Gastrocnemius medialis (tissue), 4 donors: ENCODE measurements around the gene NELFA. TPM values are rescaled to one million over a fixed set of nuclear protein-coding genes. Genes with fewer than 3 reads are reported as not detected.

Experiments used
- ATAC-seq, 2 donors: fragments of 150-250 bp; one replicate each; pipeline ENCODE4 v1.9.1; 2016
- DNase-seq, 2 donors: peaks; one replicate each; pipeline ENCODE4 v3.0.0-alpha.2; 2019
- H3K27ac ChIP-seq, 4 donors: fragments of 200-600 bp; sonication (generic); 1 replicate in 1 of 4; 2 replicates in 3 of 4; pipeline ENCODE4 v1.5.1; 2016 to 2018; ENCODE audit warnings: mild to moderate bottlenecking in 2 of 4, moderate library complexity in 1 of 4
- H3K27me3 ChIP-seq, 3 donors: fragments of 200-600 bp; sonication (generic) in 2 of 3; 1 replicate in 1 of 3; 2 replicates in 2 of 3; pipeline versions ENCODE4 v1.5.1 to v1.6.0; 2016 to 2019; ENCODE audit warnings: mild to moderate bottlenecking in 1 of 3, moderate library complexity in 1 of 3
- H3K36me3 ChIP-seq, 2 donors: fragments of 200-600 bp; sonication (generic) in 1 of 2; one replicate each; pipeline ENCODE4 v1.5.1; 2017 to 2018
- H3K4me1 ChIP-seq, 2 donors: fragments of 200-600 bp; sonication (generic) in 1 of 2; one replicate each; pipeline ENCODE4 v1.5.1; 2016 to 2017; ENCODE audit warnings: mild to moderate bottlenecking in 2 of 2
- H3K4me3 ChIP-seq, 4 donors: fragments of 200-600 bp; sonication (generic) in 3 of 4; 1 replicate in 1 of 4; 2 replicates in 3 of 4; pipeline ENCODE4 v1.5.1; 2016 to 2019; ENCODE audit warnings: mild to moderate bottlenecking in 2 of 4
- H3K9me3 ChIP-seq, 3 donors: fragments of 200-600 bp; sonication (generic) in 2 of 3; 1 replicate in 1 of 3; 2 replicates in 2 of 3; pipeline ENCODE4 v1.5.1; 2016 to 2019
- POLR2A ChIP-seq, 2 donors: fragments of 450-650 bp; IDR thresholded peaks; one replicate each; pipeline ENCODE4 v1.6.1; 2017; ENCODE audit warnings: antibody characterized with exemption in 2 of 2, mild to moderate bottlenecking in 2 of 2, moderate library complexity in 2 of 2
- in situ Hi-C, 4 donors: fragments of 200-750 bp; cut with MboI; loops; one replicate each; pipeline versions ENCODE4 v1.15.0 to v1.8.0; 2017; ENCODE audit warnings: low sequenced_read_pairs in 4 of 4
- intact Hi-C: fragments of 100-400 bp; cut with DNase I; formaldehyde crosslinking; loops from one replicate; pipeline ENCODE4 v1.15.1; 2023; ENCODE audit warnings: low total_unique reads
- total RNA-seq, 4 donors: library from RNA; depleted of rRNA; stranded (reverse); fragments of >200 nt; gene quantifications; one replicate each; pipeline versions ENCODE4 v1.1.0 to v1.2.3, GENCODE V29; 2016
- TF ChIP-seq, protein P1 (sequence below), 5 experiments: fragments of 450-650 bp in 3 of 5; fragments of 200-600 bp in 2 of 5; sonication (generic) in 2 of 5; IDR thresholded peaks in 4 of 5; conservative IDR thresholded peaks in 1 of 5; 1 replicate in 4 of 5; 2 replicates in 1 of 5; pipeline ENCODE4 v1.5.1; 2016 to 2019; ENCODE audit warnings: antibody characterized with exemption in 5 of 5, mild to moderate bottlenecking in 3 of 5, moderate library complexity in 3 of 5

NELFA gene
- total RNA-seq, 4 donors from 2014 or later = 8.1 to 21.1 (median 15.9) TPM

DNA sequence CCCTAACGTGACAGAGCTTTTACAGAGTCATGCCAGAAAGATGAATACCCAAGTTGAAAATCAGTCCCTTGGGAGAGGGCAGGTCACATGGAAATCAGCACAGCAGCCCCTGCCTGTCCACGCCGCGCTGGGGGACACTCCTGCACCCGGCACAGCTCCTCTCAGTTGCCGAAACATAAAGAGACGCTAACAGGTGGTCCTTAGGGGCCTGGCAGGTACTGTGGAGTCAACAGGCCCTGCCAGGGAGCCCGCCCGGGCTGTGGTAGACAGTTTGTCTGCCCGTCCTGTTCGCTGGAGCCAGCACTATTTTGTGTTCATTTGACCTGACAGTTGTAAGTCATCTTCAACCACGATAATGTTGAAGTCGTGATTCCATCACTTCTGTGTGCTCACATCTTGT, 30.5 kb downstream of the NELFA start:
- intact Hi-C loops (no loop called here), in situ Hi-C loops (no loop called here)
- TF ChIP-seq, protein P1, sequence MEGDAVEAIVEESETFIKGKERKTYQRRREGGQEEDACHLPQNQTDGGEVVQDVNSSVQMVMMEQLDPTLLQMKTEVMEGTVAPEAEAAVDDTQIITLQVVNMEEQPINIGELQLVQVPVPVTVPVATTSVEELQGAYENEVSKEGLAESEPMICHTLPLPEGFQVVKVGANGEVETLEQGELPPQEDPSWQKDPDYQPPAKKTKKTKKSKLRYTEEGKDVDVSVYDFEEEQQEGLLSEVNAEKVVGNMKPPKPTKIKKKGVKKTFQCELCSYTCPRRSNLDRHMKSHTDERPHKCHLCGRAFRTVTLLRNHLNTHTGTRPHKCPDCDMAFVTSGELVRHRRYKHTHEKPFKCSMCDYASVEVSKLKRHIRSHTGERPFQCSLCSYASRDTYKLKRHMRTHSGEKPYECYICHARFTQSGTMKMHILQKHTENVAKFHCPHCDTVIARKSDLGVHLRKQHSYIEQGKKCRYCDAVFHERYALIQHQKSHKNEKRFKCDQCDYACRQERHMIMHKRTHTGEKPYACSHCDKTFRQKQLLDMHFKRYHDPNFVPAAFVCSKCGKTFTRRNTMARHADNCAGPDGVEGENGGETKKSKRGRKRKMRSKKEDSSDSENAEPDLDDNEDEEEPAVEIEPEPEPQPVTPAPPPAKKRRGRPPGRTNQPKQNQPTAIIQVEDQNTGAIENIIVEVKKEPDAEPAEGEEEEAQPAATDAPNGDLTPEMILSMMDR (IDR thresholded peaks at IDR 0.05 in 4 of 5, conservative IDR thresholded peaks at IDR 0.05 in 1 of 5) = no peak
- no peak for TF ChIP-seq POLR2A (IDR thresholded peaks at IDR 0.05)
- H3K4me3 ChIP-seq = no peak overlapping the region
- no peaks in the 10 kb centered on the region for H3K4me1 ChIP-seq
- ATAC-seq (no peak), DNase-seq (no peak)
- H3K9me3 ChIP-seq = no peaks in the 10 kb centered on the region
- no peaks in the 10 kb centered on the region for H3K27me3 ChIP-seq
- peaks cover 0 to 80% of the 10 kb centered on the region in 2 donors for H3K36me3 ChIP-seq
- peak overlapping the region in 1 of 4 donors; percentile 13 for H3K27ac ChIP-seq

DNA sequence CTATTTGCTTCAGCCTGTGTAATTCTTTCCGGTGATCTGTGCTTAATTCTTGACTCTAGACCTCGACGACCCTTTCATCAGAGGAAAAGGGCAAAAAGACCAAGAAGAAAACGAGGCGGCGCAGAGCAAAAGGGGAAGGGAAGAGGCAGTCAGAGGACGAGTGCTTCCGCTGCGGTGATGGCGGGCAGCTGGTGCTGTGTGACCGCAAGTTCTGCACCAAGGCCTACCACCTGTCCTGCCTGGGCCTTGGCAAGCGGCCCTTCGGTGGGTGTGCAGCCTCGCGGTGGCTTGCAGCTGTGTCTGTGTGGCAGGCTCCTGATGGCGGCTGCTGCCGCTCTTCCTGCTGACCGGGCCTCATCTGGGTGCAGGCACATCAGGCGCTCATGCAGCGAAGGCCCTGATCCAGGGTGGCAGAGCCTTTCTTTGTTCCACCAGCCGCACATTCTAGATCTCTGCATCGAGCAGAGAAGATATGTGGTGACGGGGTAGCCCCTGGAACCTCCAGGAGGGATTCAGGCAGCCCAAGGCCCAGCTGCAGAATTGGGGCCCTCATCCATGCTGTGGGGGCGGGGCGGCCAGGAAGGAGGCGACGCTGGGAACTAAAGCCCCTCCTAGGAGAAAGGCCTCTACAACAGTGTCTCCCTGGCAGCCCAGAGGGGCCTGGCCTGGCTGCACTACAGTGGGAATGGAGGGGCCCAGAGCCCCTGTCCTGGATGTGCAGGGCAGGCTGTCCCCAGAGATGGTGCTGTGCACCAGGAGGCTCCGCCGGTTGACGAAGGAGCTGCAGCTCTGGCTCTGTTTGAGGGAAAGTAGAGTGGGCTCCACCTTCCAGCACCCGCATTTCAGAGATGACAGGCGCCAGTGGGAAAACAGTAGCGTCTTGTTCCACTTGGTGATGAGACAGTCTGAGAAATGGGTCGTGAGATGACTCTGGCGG, 32.1 kb downstream of the NELFA start:
- Histone ChIP-seq H3K27me3 (no peaks in the 10 kb centered on the region), H3K9me3 (no peaks in the 10 kb centered on the region), H3K36me3 (peaks cover 0 to 68% of the 10 kb centered on the region in 2 donors), H3K4me1 (no peaks in the 10 kb centered on the region), H3K4me3 (no peak overlapping the region), H3K27ac (no peak overlapping the region)
- DNase-seq (no peak), ATAC-seq (no peak)
- TF ChIP-seq, protein P1 (IDR thresholded peaks at IDR 0.05 in 4 of 5, conservative IDR thresholded peaks at IDR 0.05 in 1 of 5) = no peak
- TF ChIP-seq POLR2A (IDR thresholded peaks at IDR 0.05) = no peak
- in situ Hi-C loops (no loop called here), intact Hi-C loops (no loop called here)

DNA sequence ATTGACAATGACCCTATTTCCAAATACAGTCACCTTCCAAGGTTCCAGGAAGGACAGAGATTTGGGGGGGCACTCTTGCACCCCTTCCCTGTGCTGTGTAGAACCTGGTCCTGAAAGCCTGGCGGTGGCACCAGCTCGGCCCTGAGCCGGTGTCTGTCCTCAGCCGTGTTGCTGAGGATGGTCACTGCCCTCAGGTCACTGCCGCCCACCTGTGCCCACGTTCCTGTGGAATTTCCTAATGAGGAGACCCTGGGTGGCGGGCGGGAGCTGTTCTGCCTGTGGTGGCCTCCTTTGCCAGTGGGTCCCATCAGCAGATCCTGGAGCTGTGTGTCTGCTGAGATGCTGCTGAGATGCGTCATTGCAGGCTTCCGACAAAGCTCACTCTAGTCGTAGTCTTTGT, 32.9 kb downstream of the NELFA start:
- DNase-seq (no peak), ATAC-seq (no peak)
- Histone ChIP-seq H3K27ac (no peak overlapping the region), H3K9me3 (no peaks in the 10 kb centered on the region), H3K27me3 (no peaks in the 10 kb centered on the region), H3K4me3 (no peak overlapping the region), H3K36me3 (peaks cover 0 to 60% of the 10 kb centered on the region in 2 donors), H3K4me1 (no peaks in the 10 kb centered on the region)
- TF ChIP-seq POLR2A (IDR thresholded peaks at IDR 0.05) = no peak
- TF ChIP-seq, protein P1 (IDR thresholded peaks at IDR 0.05 in 4 of 5, conservative IDR thresholded peaks at IDR 0.05 in 1 of 5) = no peak
- in situ Hi-C loops (no loop called here), intact Hi-C loops (no loop called here)

DNA sequence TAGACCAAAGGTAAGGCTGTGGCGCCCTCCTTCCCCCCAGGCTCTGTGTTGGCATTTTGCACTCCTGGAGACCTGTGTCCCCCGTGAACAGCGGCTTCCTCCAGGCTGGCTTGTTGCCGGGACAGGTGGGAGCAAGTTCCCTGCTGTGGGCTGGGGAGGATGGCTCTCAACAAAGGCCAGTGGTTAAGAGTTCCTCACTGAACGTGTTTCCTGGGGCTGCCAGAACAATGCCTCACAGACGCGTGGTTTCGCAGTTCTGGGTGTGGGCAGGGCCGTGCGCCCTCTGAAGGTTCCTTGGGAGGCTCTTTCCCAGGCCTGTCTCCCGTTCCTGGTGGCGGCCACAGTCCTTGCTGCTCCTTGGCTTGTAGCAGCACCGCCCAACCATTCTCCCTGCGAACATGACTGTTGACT, 33.4 kb downstream of the NELFA start:
- Histone ChIP-seq H3K4me1 (no peaks in the 10 kb centered on the region), H3K4me3 (no peak overlapping the region), H3K27me3 (no peaks in the 10 kb centered on the region), H3K36me3 (peaks cover 0 to 55% of the 10 kb centered on the region in 2 donors), H3K9me3 (no peaks in the 10 kb centered on the region), H3K27ac (no peak overlapping the region)
- DNase-seq (no peak), ATAC-seq (no peak)
- TF ChIP-seq, protein P1 (IDR thresholded peaks at IDR 0.05 in 4 of 5, conservative IDR thresholded peaks at IDR 0.05 in 1 of 5) = no peak
- no peak for TF ChIP-seq POLR2A (IDR thresholded peaks at IDR 0.05)
- in situ Hi-C loops (no loop called here), intact Hi-C loops (no loop called here)
